C4-2B (cell line): ENCODE data around the gene MAEL.
A peak's percentile ranks its signal among the peaks of the same experiment; 100 is the strongest.

ENCODE experiments used
- H3K27ac ChIP-seq: fragments of 450-650 bp; 2 replicates; pipeline ENCODE4 v1.5.1; 2017
- CTCF ChIP-seq: fragments of 450-650 bp; conservative IDR thresholded peaks from 2 replicates; pipeline ENCODE4 v1.5.1; 2017; ENCODE audit warnings: mild to moderate bottlenecking
- ZFX ChIP-seq: fragments of 450-650 bp; IDR thresholded peaks from 2 replicates; pipeline ENCODE4 v1.6.1; 2017

Gene MAEL

GRCh38 chr1:167043752-167044488, 54.8 kb downstream of the MAEL start:
- TF ChIP-seq ZFX (no peak), CTCF (no peak)
- H3K27ac ChIP-seq = peak overlapping the region; percentile 47

GRCh38 chr1:167051907-167052306, 62.8 kb downstream of the MAEL start:
- TF ChIP-seq CTCF (no peak), ZFX (no peak)
- H3K27ac ChIP-seq = no peak overlapping the region

- no peak for TF ChIP-seq ZFX
- TF ChIP-seq CTCF = peak; percentile 69
Observed at GRCh38 chr1:167052389-167052788, 63.3 kb downstream of the MAEL start.

GRCh38 chr1:167054531-167054930, 65.5 kb downstream of the MAEL start:
- TF ChIP-seq ZFX (no peak), CTCF (no peak)

More at GRCh38 chr1:167052389-167052788, 63.3 kb downstream of the MAEL start:
- no peak overlapping the region for H3K27ac ChIP-seq

GRCh38 chr1:167054946-167055630, 66.0 kb downstream of the MAEL start:
- H3K27ac ChIP-seq = no peak overlapping the region
- TF ChIP-seq ZFX = no peak
- TF ChIP-seq CTCF = no peak

More at GRCh38 chr1:167054531-167054930, 65.5 kb downstream of the MAEL start:
- no peak overlapping the region for H3K27ac ChIP-seq

- H3K27ac ChIP-seq = no peak overlapping the region
- TF ChIP-seq CTCF = no peak
- TF ChIP-seq ZFX = no peak
Observed at GRCh38 chr1:167056529-167057231, 67.6 kb downstream of the MAEL start.

GRCh38 chr1:167057241-167057688, 68.2 kb downstream of the MAEL start:
- no peak overlapping the region for H3K27ac ChIP-seq
- TF ChIP-seq CTCF (peak; percentile 89), ZFX (no peak)
